Measurements from ENCODE around the gene JAG2. TPM values are rescaled to one million over a fixed set of nuclear protein-coding genes. Genes with fewer than 3 reads are reported as not detected.

Gene JAG2
- total RNA-seq, 1 experiment from 2014 or later: 85.9 TPM

DNA sequence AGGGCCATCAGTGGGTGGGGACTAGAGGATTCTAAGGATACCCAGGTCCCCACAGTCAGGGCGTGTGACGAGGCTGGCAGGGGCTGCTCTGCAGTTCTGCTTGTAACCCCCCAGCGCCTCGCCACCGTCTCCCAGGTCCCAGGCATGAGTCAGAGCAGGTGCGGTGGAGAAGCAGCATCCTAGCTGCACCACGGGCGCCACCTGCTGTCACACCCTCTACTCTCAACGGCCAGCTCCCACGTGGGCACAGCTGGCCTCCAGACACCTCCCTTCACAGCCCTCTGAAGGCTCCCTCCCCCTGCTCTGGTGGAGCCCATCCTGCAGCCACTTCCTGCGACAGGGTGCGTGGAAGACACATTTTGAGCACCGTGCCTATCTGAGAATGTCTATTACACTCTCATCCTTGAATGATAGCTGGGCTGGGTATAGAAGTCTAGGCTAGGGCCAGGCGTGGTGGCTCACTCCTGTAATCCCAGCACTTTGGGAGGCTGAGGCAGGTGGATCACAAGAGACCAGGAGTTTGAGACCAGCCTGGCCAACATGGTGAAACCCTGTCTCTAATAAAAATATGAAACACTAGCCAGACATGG is 19.5 kb upstream of the JAG2 start:
- H3K4me1 ChIP-seq (ENCODE audit: control insufficient read depth in 1 of 2, insufficient read depth in 2 of 2, low read length in 2 of 2): no peaks in the 10 kb centered on the region
- intact Hi-C loops (cut with micrococcal nuclease): no loop called here
- RAD21 ChIA-PET (ENCODE audit: low non-redundant PET in 1 of 2, low total read pairs in 2 of 2, uncharacterized antibody in 2 of 2, unreplicated experiment in 2 of 2): interaction anchor here in 1 of 2 experiments (0.7 kb wide), 1 partner anchor 252 kb away, joined by 4 read pairs; no protein-coding TSS in a partner anchor
- no peak overlapping the region for H3K27ac ChIP-seq (ENCODE audit: low read depth, low read length)
- H3K4me2 ChIP-seq (ENCODE audit: low read length): no peak overlapping the region
- H3K4me3 ChIP-seq (replicated peaks in 1 of 2; ENCODE audit: low read depth in 1 of 2, low read length in 2 of 2): no peak overlapping the region
- POLR2A ChIA-PET: no interaction called here
- no peaks in the 10 kb centered on the region for H4K20me1 ChIP-seq (ENCODE audit: insufficient read depth)
- H3K9me2 ChIP-seq (ENCODE audit: insufficient read depth): no peaks in the 10 kb centered on the region
- CTCF ChIA-PET: no interaction called here
- no peak for TF ChIP-seq EGR1 (IDR thresholded peaks at IDR 0.05; ENCODE audit: low read depth)
- TF ChIP-seq, protein P1, sequence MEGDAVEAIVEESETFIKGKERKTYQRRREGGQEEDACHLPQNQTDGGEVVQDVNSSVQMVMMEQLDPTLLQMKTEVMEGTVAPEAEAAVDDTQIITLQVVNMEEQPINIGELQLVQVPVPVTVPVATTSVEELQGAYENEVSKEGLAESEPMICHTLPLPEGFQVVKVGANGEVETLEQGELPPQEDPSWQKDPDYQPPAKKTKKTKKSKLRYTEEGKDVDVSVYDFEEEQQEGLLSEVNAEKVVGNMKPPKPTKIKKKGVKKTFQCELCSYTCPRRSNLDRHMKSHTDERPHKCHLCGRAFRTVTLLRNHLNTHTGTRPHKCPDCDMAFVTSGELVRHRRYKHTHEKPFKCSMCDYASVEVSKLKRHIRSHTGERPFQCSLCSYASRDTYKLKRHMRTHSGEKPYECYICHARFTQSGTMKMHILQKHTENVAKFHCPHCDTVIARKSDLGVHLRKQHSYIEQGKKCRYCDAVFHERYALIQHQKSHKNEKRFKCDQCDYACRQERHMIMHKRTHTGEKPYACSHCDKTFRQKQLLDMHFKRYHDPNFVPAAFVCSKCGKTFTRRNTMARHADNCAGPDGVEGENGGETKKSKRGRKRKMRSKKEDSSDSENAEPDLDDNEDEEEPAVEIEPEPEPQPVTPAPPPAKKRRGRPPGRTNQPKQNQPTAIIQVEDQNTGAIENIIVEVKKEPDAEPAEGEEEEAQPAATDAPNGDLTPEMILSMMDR (IDR thresholded peaks at IDR 0.05 in 2 of 3, conservative IDR thresholded peaks at IDR 0.05 in 1 of 3; ENCODE audit: borderline replicate concordance in 1 of 3, insufficient read depth in 1 of 3, low read depth in 2 of 3, low read length in 2 of 3): peak in 2 of 3 experiments; percentile 14 to 15; a peak in 3 of 6 replicates
- no peak for TF ChIP-seq ZNF274 (IDR thresholded peaks at IDR 0.05; ENCODE audit: low read depth, low read length)
- TF ChIP-seq SP1 (IDR thresholded peaks at IDR 0.05; ENCODE audit: low read depth): no peak
- TF ChIP-seq, protein P2, sequence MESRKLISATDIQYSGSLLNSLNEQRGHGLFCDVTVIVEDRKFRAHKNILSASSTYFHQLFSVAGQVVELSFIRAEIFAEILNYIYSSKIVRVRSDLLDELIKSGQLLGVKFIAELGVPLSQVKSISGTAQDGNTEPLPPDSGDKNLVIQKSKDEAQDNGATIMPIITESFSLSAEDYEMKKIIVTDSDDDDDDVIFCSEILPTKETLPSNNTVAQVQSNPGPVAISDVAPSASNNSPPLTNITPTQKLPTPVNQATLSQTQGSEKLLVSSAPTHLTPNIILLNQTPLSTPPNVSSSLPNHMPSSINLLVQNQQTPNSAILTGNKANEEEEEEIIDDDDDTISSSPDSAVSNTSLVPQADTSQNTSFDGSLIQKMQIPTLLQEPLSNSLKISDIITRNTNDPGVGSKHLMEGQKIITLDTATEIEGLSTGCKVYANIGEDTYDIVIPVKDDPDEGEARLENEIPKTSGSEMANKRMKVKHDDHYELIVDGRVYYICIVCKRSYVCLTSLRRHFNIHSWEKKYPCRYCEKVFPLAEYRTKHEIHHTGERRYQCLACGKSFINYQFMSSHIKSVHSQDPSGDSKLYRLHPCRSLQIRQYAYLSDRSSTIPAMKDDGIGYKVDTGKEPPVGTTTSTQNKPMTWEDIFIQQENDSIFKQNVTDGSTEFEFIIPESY (IDR thresholded peaks at IDR 0.05; ENCODE audit: extremely low read depth, insufficient replicate concordance, low read length): no peak
- no peak for TF ChIP-seq POLR2AphosphoS5 (IDR thresholded peaks at IDR 0.05; ENCODE audit: low read depth, low read length)
- no peak for TF ChIP-seq SIN3A (IDR thresholded peaks at IDR 0.05; ENCODE audit: low read depth)
- TF ChIP-seq RAD21 (IDR thresholded peaks at IDR 0.05; ENCODE audit: low read depth): no peak; the same call in none of the 2 replicates
- TF ChIP-seq, protein P3, sequence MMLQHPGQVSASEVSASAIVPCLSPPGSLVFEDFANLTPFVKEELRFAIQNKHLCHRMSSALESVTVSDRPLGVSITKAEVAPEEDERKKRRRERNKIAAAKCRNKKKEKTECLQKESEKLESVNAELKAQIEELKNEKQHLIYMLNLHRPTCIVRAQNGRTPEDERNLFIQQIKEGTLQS (IDR thresholded peaks at IDR 0.05): no peak
- H2AFZ ChIP-seq (ENCODE audit: low read depth, low read length, poor library complexity, severe bottlenecking): no peak overlapping the region
- ATAC-seq: peak; percentile 59
- no peak overlapping the region for H3K9ac ChIP-seq (ENCODE audit: low read length)
- BruUV-seq (replicated peaks): no TSS peak
- no peaks in the 10 kb centered on the region for H3K36me3 ChIP-seq (ENCODE audit: control insufficient read depth in 1 of 2, insufficient read depth in 2 of 2, low read length in 2 of 2)
- DNase-seq (ENCODE audit: low read depth, low spot score): no peak
- no peaks in the 10 kb centered on the region for H3K27me3 ChIP-seq (ENCODE audit: insufficient read depth, low read length)
- peaks cover 4 to 11% of the 10 kb centered on the region in 2 experiments; a peak in 2 of 4 replicates for H3K9me3 ChIP-seq (ENCODE audit: control insufficient read depth in 1 of 2, insufficient read depth in 1 of 2, low read depth in 1 of 2, low read length in 2 of 2)
- H3K79me2 ChIP-seq (ENCODE audit: insufficient read depth, low read length): no peaks in the 10 kb centered on the region
